ENCODE data around the gene AURKAIP1. TPM values are rescaled to one million over a fixed set of nuclear protein-coding genes. Genes with fewer than 3 reads are reported as not detected.
"Not testable (repeated sequence)": the region's sequence is repeated elsewhere in the genome, so short reads cannot be mapped to it uniquely, and the experiment has no call there.

The AURKAIP1 gene
- total RNA-seq, 2 experiments from 2014 or later, result 89.5 to 117 TPM

DNA sequence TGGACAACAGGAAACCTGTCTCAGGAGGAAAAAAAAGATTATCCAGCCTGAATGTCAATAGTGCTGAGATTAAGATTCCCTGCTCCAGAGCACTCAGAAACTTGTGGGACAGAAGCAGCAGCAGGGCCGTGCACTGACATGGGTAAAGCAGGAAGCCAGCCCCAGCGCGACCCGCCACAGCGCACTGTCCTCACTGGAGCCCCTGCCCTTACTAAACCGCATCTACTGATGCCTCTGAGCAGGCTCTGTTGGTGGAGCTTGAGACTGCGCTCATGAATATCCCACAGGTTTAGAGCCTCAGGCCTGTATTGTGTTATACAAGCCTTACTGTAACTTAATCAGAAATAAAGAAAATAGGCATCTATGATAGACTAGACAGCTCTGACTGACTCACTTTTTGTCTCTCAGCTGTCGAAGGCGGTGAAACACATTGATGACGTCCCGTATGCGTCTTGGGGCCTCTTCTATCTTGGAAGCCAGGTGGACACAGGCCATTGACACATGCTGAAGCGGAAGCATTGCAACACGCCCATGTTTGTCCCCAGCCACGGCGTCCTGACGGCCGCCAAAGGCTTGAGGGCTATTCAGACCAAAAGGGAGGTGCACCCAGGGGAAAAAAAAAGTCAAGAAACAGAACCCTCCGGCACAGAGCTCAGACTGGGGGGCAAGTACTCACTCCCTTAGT, 23.0 kb upstream of the AURKAIP1 start:
- H3K27me3 Mint-ChIP-seq, result no peaks in the 10 kb centered on the region
- ChIA-PET POLR2A (interaction anchor here (0.5 to 1.6 kb wide), 2 partner anchors 23 to 420 kb away, joined by 3 to 5 read pairs; partner anchors contain the start of gene AURKAIP1), CTCF (interaction anchor here (0.7 to 3.1 kb wide), 3 partner anchors 8 to 334 kb away, joined by 3 to 15 read pairs (median 11); partner anchors contain the start of gene MRPL20)
- DNase-seq, result peak; percentile 28
- no peak for ATAC-seq
- peak overlapping the region; percentile 93 for H3K4me3 Mint-ChIP-seq
- intact Hi-C loops (cut with DNase I, micrococcal nuclease), result loop anchor here in 1 of 2 experiments (2.0 kb wide), 2 partner anchors 37 to 261 kb away; partner anchors contain the start of genes CDK11B and VWA1
- no peaks in the 10 kb centered on the region for H3K9me3 Mint-ChIP-seq (ENCODE audit: low read depth)
- peaks cover 44% of the 10 kb centered on the region for H3K4me1 Mint-ChIP-seq
- peaks cover 72% of the 10 kb centered on the region for H3K36me3 Mint-ChIP-seq (ENCODE audit: low read depth)
- peak overlapping the region; percentile 91 for H3K27ac Mint-ChIP-seq

DNA sequence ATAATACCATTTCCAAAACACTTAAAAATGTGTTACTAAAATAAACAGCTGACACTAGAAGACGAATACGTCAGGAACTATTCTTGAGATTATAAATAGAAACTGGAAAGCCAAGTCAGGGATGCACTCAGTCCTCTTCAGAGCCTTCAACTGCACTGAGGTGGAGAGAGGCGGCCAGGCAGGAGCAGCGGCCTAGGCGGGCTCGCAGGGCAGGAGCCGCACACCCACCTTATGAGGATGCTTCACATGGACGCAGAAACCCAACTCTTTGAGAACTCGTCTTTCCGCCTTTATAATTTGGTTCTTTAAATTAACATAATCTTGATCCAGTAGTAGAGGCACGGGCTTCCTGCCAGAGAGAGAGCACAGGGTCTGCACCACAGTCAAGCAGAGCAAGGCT, 20.2 kb upstream of the AURKAIP1 start:
- no peaks in the 10 kb centered on the region for H3K27me3 Mint-ChIP-seq
- CTCF ChIA-PET, result no interaction called here
- H3K9me3 Mint-ChIP-seq (ENCODE audit: low read depth), result no peaks in the 10 kb centered on the region
- DNase-seq (no peak), ATAC-seq (no peak)
- intact Hi-C loops (cut with DNase I, micrococcal nuclease), result no loop called here
- H3K4me1 Mint-ChIP-seq, result peaks cover 21% of the 10 kb centered on the region
- H3K36me3 Mint-ChIP-seq (ENCODE audit: low read depth), result peaks cover 72% of the 10 kb centered on the region
- no peak overlapping the region for H3K4me3 Mint-ChIP-seq
- H3K27ac Mint-ChIP-seq, result peak overlapping the region; percentile 9
- POLR2A ChIA-PET, result interaction anchor here (0.6 kb wide), 1 partner anchor 381 kb away, joined by 3 read pairs; no protein-coding TSS in a partner anchor

DNA sequence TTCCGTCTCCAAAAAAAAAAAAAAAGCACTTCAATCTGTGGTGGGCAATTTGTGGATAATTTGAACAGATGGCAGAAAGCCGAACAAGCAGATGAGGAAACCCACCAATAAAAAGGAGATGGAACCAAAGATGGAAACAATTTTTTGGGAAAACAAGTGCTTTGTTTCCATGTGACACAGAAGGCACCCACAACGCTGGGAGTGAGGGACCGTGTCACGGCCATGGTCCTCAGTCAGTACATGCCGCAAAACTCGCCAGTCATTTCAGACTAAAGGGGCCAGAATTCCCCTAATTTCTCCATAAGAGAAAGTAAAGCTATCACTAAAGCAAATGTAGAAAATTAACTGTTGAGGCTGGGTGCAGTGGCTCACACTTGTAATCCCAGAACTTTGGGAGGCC, 19.1 kb upstream of the AURKAIP1 start:
- peaks cover 18% of the 10 kb centered on the region for H3K4me1 Mint-ChIP-seq
- no peaks in the 10 kb centered on the region for H3K27me3 Mint-ChIP-seq
- H3K36me3 Mint-ChIP-seq (ENCODE audit: low read depth), result peaks cover 75% of the 10 kb centered on the region
- DNase-seq (no peak), ATAC-seq (no peak)
- ChIA-PET POLR2A (no interaction called here), CTCF (no interaction called here)
- H3K4me3 Mint-ChIP-seq, result no peak overlapping the region
- H3K27ac Mint-ChIP-seq, result no peak overlapping the region
- no peaks in the 10 kb centered on the region for H3K9me3 Mint-ChIP-seq (ENCODE audit: low read depth)
- intact Hi-C loops (cut with DNase I, micrococcal nuclease), result no loop called here

DNA sequence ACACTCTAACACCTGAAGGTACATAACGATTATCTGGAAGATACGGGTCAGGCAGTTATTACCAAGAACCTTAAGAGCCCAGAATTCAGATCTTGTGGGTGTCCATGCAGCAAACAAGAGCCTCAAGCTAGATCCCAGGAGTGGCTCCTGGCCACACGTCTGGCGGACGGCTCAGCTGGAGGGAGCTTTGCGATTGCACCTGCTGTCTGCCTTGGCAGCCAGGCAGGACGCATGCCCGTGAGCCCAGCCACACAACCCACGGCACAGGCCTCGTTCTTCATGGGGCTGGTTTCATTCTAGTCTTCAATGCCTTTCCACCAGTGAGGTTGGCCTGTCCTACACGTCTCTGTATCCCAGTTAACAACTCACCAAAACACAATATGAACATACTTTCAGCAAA, 18.4 kb upstream of the AURKAIP1 start:
- H3K27ac Mint-ChIP-seq, result no peak overlapping the region

DNA sequence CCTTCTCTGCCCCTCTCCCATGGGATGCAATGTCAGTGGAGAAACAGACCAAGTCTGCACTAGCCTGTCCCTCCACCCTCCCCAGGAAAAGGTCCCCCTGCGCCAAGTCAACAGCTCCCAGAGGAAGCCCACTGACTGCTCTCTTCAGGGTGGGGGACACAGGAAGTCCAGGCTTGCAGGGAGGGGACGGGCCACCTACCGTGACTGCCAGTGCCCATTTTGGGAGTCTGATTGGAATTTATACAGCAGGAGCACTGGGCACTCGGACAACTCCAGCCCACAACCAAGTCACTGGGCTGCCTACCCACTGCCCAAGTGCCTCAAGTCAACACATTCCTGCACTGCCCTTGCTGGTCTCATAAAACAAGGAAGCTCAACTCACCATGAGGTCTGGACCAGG, 18.0 kb upstream of the AURKAIP1 start:
- Mint-ChIP-seq H3K27ac (no peak overlapping the region), H3K36me3 (ENCODE audit: low read depth) (peaks cover 73% of the 10 kb centered on the region), H3K9me3 (ENCODE audit: low read depth) (no peaks in the 10 kb centered on the region), H3K4me3 (no peak overlapping the region), H3K27me3 (no peaks in the 10 kb centered on the region), H3K4me1 (peaks cover 15% of the 10 kb centered on the region)
- no peak for ATAC-seq
- CTCF ChIA-PET, result interaction anchor here (1.4 kb wide), 1 partner anchor 17 kb away, joined by 3 read pairs; the partner anchor contains the start of gene AURKAIP1
- DNase-seq, result no peak
- intact Hi-C loops (cut with DNase I, micrococcal nuclease), result no loop called here
- POLR2A ChIA-PET, result interaction anchor here (0.6 kb wide), 1 partner anchor 175 kb away, joined by 3 read pairs; no protein-coding TSS in a partner anchor

More for the DNA sequence above, 18.4 kb upstream of the AURKAIP1 start:
- CTCF ChIA-PET, result interaction anchor here (1.4 kb wide), 1 partner anchor 18 kb away, joined by 3 read pairs; the partner anchor contains the start of gene AURKAIP1
- intact Hi-C loops (cut with DNase I, micrococcal nuclease), result no loop called here
- Mint-ChIP-seq H3K4me3 (no peak overlapping the region), H3K4me1 (peaks cover 18% of the 10 kb centered on the region), H3K36me3 (ENCODE audit: low read depth) (peaks cover 73% of the 10 kb centered on the region), H3K9me3 (ENCODE audit: low read depth) (no peaks in the 10 kb centered on the region), H3K27me3 (no peaks in the 10 kb centered on the region)
- ATAC-seq (no peak), DNase-seq (no peak)
- POLR2A ChIA-PET, result no interaction called here

DNA sequence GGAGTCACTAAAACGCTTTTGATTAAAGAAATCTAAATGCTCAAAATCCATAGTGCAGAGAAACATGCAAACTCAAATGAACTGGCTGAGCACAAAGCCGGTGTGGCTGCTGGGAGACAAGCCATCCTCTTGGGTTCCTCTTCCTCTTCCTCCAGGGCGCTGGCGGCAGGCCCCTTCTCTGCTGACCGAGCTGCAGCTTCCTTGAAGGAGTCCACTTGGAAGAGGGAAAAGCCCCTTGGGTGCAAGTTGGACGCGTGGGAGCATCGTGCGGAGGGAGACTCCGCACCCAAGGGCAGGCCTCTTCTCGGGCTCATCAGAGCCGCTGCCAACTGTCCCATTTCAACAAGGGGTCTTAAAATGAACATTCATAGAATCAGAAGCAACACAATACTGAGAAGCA, 16.2 kb upstream of the AURKAIP1 start:
- ChIA-PET CTCF (interaction anchor here (2.5 kb wide), 1 partner anchor 8 kb away, joined by 15 read pairs; the partner anchor contains the start of gene CCNL2), POLR2A (no interaction called here)
- intact Hi-C loops (cut with DNase I, micrococcal nuclease), result no loop called here
- no peak overlapping the region for H3K4me3 Mint-ChIP-seq
- ATAC-seq (no peak), DNase-seq (no peak)
- H3K9me3 Mint-ChIP-seq (ENCODE audit: low read depth), result no peaks in the 10 kb centered on the region
- peaks cover 82% of the 10 kb centered on the region for H3K36me3 Mint-ChIP-seq (ENCODE audit: low read depth)
- H3K27ac Mint-ChIP-seq, result no peak overlapping the region
- no peaks in the 10 kb centered on the region for H3K27me3 Mint-ChIP-seq
- peaks cover 5% of the 10 kb centered on the region for H3K4me1 Mint-ChIP-seq

DNA sequence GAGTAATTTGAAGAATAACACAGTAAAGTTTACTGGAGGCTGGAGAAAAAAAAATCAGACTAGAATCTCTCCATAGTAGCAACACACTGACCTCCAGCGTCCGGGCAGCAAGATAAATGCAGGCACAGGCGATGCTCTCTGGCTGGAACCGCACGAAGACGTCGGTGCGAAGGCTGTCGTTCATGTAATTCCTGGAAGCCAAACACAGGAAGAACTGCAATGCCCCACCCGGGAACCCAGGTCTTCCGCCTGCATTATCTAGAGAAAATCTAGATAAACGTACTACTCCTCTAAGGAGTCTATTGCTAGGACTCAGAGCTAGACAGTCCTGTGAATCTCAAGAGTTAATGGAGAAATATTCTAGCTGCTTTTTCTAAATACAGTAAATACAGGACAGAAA, 15.7 kb upstream of the AURKAIP1 start:
- no peak overlapping the region for H3K4me3 Mint-ChIP-seq
- POLR2A ChIA-PET, result no interaction called here
- DNase-seq (no peak), ATAC-seq (no peak)
- no peaks in the 10 kb centered on the region for H3K27me3 Mint-ChIP-seq
- intact Hi-C loops (cut with DNase I, micrococcal nuclease), result no loop called here
- CTCF ChIA-PET, result interaction anchor here (2.1 to 2.5 kb wide), 2 partner anchors 9 to 12 kb away, joined by 8 to 15 read pairs; partner anchors contain the start of gene CCNL2
- peaks cover 85% of the 10 kb centered on the region for H3K36me3 Mint-ChIP-seq (ENCODE audit: low read depth)
- no peak overlapping the region for H3K27ac Mint-ChIP-seq
- no peaks in the 10 kb centered on the region for H3K9me3 Mint-ChIP-seq (ENCODE audit: low read depth)
- H3K4me1 Mint-ChIP-seq, result peaks cover 5% of the 10 kb centered on the region

DNA sequence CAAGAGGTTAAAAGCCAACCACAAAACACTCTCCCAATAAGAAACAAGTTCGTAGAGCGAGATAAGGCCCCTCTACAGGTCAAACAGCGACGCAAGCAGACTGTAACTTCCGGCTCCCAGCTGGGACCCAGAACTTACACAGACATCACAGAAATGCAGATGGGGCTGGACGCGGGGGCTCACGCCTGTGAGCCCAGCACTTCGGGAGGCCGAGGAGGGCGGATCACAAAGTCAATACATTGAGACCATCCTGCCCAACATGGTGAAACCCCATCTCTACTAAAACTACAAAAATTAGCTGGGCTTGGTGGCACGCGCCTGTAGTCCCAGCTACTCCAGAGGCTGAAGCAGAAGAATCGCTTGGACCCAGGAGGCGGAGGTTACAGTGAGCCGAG, 13.1 kb upstream of the AURKAIP1 start:
- Mint-ChIP-seq H3K27ac (no peak overlapping the region), H3K4me3 (no peak overlapping the region), H3K9me3 (ENCODE audit: low read depth) (no peaks in the 10 kb centered on the region), H3K27me3 (no peaks in the 10 kb centered on the region), H3K4me1 (no peaks in the 10 kb centered on the region), H3K36me3 (ENCODE audit: low read depth) (peaks cover 61% of the 10 kb centered on the region)
- DNase-seq (no peak), ATAC-seq (no peak)
- CTCF ChIA-PET, result no interaction called here
- POLR2A ChIA-PET, result no interaction called here
- intact Hi-C loops (cut with DNase I, micrococcal nuclease), result no loop called here

DNA sequence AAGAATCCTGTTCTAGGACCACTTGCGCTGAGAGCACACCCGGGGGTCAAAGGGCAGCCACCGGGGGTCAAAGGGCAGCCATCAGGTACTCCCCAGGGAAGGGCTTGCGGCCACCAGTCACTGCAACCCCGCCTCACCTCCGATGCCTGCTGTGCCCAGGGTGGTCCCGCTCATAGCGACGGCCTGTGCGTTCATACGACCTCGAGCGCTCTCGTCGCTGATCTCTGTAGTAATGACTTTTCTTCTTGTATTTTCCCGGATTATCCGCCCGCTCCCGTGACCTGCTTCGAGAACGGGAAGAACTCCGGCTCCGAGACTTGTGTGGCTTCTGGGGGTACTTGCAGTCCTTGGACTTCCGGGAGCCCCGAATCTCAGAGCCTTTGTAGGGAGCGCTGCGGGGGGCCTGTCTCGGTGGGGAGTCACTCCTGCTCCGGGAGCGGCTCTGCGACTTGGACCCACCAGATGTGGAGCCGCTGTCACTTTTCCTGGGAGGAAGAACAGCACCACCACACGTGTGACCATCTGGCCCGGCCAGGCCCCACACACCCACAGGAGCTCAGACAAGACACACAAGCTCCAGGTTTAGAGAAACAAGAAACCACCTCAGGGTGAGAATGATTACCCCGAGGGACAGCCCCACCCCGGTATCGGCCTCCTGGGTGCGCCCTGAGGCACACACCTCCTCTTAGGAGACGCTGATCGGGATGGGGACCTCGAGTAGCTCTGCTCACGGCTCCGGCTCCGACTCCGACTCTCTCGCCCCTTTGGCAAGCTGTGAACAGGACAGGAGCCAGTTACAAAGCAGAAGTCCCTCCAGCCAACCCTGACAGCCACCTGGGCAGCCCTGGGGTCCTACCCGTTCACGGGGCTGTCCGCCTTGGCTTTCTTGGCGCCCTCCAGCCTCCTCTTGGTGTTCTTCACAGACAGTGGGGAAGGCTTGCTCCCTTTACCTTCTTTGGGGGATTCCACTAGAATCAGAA, 12.4 kb upstream of the AURKAIP1 start:
- Mint-ChIP-seq H3K4me1 (no peaks in the 10 kb centered on the region), H3K27me3 (no peaks in the 10 kb centered on the region), H3K9me3 (ENCODE audit: low read depth) (no peaks in the 10 kb centered on the region), H3K36me3 (ENCODE audit: low read depth) (peaks cover 54% of the 10 kb centered on the region), H3K4me3 (no peak overlapping the region), H3K27ac (no peak overlapping the region)
- CTCF ChIA-PET, result no interaction called here
- no peak for ATAC-seq
- no peak for DNase-seq
- POLR2A ChIA-PET, result interaction anchor here (1.2 kb wide), 1 partner anchor 12 kb away, joined by 3 read pairs; the partner anchor contains the start of gene CCNL2
- intact Hi-C loops (cut with DNase I, micrococcal nuclease), result no loop called here

DNA sequence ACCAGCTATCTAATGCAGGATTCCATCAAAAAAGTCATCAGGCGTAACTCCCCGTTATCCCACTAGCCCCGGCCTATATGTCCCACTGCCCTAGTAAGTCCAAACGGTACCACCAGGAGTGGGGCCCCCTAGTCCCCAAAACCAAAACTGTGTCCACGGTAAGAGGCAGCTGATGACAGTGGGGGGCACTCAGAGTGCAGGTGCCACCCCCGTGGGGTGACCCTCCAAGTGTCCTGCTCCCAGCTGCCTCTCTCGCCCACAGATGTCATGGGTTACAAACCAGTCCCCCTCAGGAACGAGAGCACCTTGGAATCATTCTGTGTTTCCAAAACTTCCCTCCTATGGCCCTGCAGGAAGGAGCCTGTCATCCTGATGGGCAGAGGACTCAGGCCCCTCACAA, 10.9 kb upstream of the AURKAIP1 start:
- Mint-ChIP-seq H3K9me3 (ENCODE audit: low read depth) (no peaks in the 10 kb centered on the region), H3K4me1 (no peaks in the 10 kb centered on the region), H3K36me3 (ENCODE audit: low read depth) (peaks cover 42% of the 10 kb centered on the region), H3K4me3 (no peak overlapping the region), H3K27ac (no peak overlapping the region), H3K27me3 (no peaks in the 10 kb centered on the region)
- intact Hi-C loops (cut with DNase I, micrococcal nuclease), result no loop called here
- no peak for DNase-seq
- ChIA-PET POLR2A (no interaction called here), CTCF (interaction anchor here (0.9 kb wide), 1 partner anchor 14 kb away, joined by 3 read pairs; no protein-coding TSS in a partner anchor)
- no peak for ATAC-seq

DNA sequence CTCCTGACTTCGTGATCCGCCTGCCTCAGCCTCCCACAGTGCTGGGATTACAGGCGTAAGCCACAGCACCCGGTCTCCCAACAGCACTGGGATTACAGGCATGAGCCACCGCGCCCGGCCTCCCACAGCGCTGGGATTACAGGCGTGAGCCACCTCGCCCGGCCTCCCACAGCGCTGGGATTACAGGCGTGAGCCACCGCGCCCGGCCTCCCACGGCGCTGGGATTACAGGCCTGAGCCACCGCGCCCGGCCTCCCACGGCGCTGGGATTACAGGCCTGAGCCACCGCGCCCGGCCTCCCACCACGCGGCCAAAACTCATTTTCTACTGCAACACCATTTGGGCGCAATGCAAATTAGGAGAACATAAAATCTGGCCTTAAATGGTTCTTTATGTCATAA, 10.3 kb upstream of the AURKAIP1 start:
- H3K27me3 Mint-ChIP-seq; H3K4me3 Mint-ChIP-seq; intact Hi-C loops (cut with DNase I, micrococcal nuclease); POLR2A ChIA-PET; ATAC-seq; H3K9me3 Mint-ChIP-seq (ENCODE audit: low read depth); DNase-seq; H3K27ac Mint-ChIP-seq; H3K4me1 Mint-ChIP-seq: not testable (repeated sequence)
- CTCF ChIA-PET, result interaction anchor here (0.8 kb wide), 1 partner anchor 14 kb away, joined by 5 read pairs; the partner anchor contains the start of gene CCNL2
- peaks cover 36% of the 10 kb centered on the region for H3K36me3 Mint-ChIP-seq (ENCODE audit: low read depth)
